Karpas-422 (cell line): Measurements from ENCODE around the gene ANXA3. TPM values are rescaled to one million over a fixed set of nuclear protein-coding genes. Genes with fewer than 3 reads are reported as not detected.
"Not testable (repeated sequence)": the region's sequence is repeated elsewhere in the genome, so short reads cannot be mapped to it uniquely, and the experiment has no call there.

ENCODE experiments used
- DNase-seq: peaks from one replicate; pipeline ENCODE4 v3.0.0-alpha.2; 2015
- H2AFZ ChIP-seq: fragments of 200-600 bp; sonication (generic); 2 replicates; pipeline ENCODE4 v1.6.1; 2014; ENCODE audit warnings: antibody characterized with exemption, low read length, mixed read lengths
- H3K27ac ChIP-seq: fragments of 200-600 bp; sonication (generic); 2 replicates; pipeline ENCODE4 v1.5.1; 2014; ENCODE audit warnings: mild to moderate bottlenecking, low read length, moderate library complexity
- H3K27me3 ChIP-seq: fragments of 200-600 bp; sonication (generic); 2 replicates; pipeline ENCODE4 v1.6.1; 2014; ENCODE audit warnings: low read length, mixed read lengths
- H3K36me3 ChIP-seq: fragments of 200-600 bp; sonication (generic); 2 replicates; pipeline ENCODE4 v1.6.1; 2014; ENCODE audit warnings: low read length, mixed read lengths; ENCODE audit not compliant: insufficient read depth
- H3K4me1 ChIP-seq: fragments of 200-600 bp; sonication (generic); 2 replicates; pipeline ENCODE4 v1.6.1; 2014; ENCODE audit warnings: mild to moderate bottlenecking, low read length, mixed read lengths
- H3K4me2 ChIP-seq: fragments of 200-600 bp; sonication (generic); 2 replicates; pipeline ENCODE4 v1.6.1; 2014; ENCODE audit warnings: low read length, low read depth, mild to moderate bottlenecking; ENCODE audit not compliant: poor library complexity, severe bottlenecking
- H3K4me3 ChIP-seq: fragments of 200-600 bp; sonication (generic); 2 replicates; pipeline ENCODE4 v1.5.1; 2014; ENCODE audit warnings: mild to moderate bottlenecking, antibody characterized with exemption, low read length, mixed read lengths
- H3K79me2 ChIP-seq: fragments of 200-600 bp; sonication (generic); 2 replicates; pipeline ENCODE4 v1.6.1; 2014; ENCODE audit warnings: mild to moderate bottlenecking, low read length, mixed read lengths
- H3K9ac ChIP-seq: fragments of 200-600 bp; sonication (generic); 2 replicates; pipeline ENCODE4 v1.6.0; 2014; ENCODE audit warnings: low read length
- H3K9me2 ChIP-seq: fragments of 200-600 bp; sonication (generic), shearing (Covaris generic); replicated peaks from 2 replicates; pipeline ENCODE4 v1.6.0; 2014; ENCODE audit warnings: mild to moderate bottlenecking, low read length, moderate library complexity; ENCODE audit not compliant: insufficient read depth
- H3K9me3 ChIP-seq: fragments of 300-700, 200-600 bp; sonication (generic); 2 replicates; pipeline ENCODE4 v1.6.1; 2014; ENCODE audit warnings: low read length, mixed read lengths
- H4K20me1 ChIP-seq: fragments of 200-600 bp; sonication (generic); 2 replicates; pipeline ENCODE4 v1.6.1; 2014; ENCODE audit warnings: mild to moderate bottlenecking, antibody characterized with exemption, low read length, low read depth; ENCODE audit not compliant: insufficient read depth
- total RNA-seq: library from RNA; depleted of rRNA; stranded (reverse); fragments of >200 nt; shearing (Covaris generic); gene quantifications from 2 replicates; pipeline ENCODE4 v1.2.3, GENCODE V29; 2014; ENCODE audit warnings: low replicate concordance

Gene ANXA3
- total RNA-seq, 1 experiment from 2014 or later: not detected

- H3K27me3 ChIP-seq: no peaks in the 10 kb centered on the region
- H3K27ac ChIP-seq: no peak overlapping the region
- no peak for DNase-seq
- H4K20me1 ChIP-seq: no peaks in the 10 kb centered on the region
- H3K4me2 ChIP-seq: no peak overlapping the region
- no peaks in the 10 kb centered on the region; the same call in 1 of the 2 replicates for H3K4me1 ChIP-seq
- no peak overlapping the region for H2AFZ ChIP-seq
- no peak overlapping the region for H3K4me3 ChIP-seq
- H3K9me2 ChIP-seq: no peaks in the 10 kb centered on the region
- no peaks in the 10 kb centered on the region for H3K9me3 ChIP-seq
- H3K9ac ChIP-seq: no peak overlapping the region
- H3K79me2 ChIP-seq: no peaks in the 10 kb centered on the region
- H3K36me3 ChIP-seq: no peaks in the 10 kb centered on the region
Measured at GRCh38 chr4:78591404-78591803, 39.8 kb downstream of the ANXA3 start.

- no peak overlapping the region for H3K9ac ChIP-seq
- no peaks in the 10 kb centered on the region for H3K36me3 ChIP-seq
- H3K4me1 ChIP-seq: no peaks in the 10 kb centered on the region; the same call in 1 of the 2 replicates
- H3K27ac ChIP-seq: no peak overlapping the region
- H3K27me3 ChIP-seq: no peaks in the 10 kb centered on the region
- H4K20me1 ChIP-seq: no peaks in the 10 kb centered on the region
- DNase-seq: peak; percentile 56
- no peaks in the 10 kb centered on the region for H3K79me2 ChIP-seq
- no peaks in the 10 kb centered on the region for H3K9me3 ChIP-seq
- no peak overlapping the region for H2AFZ ChIP-seq
- no peak overlapping the region for H3K4me3 ChIP-seq
- H3K9me2 ChIP-seq: no peaks in the 10 kb centered on the region
- H3K4me2 ChIP-seq: no peak overlapping the region
Measured at GRCh38 chr4:78592088-78592783, 40.7 kb downstream of the ANXA3 start.

- Histone ChIP-seq H3K4me1 (no peaks in the 10 kb centered on the region), H3K9ac (no peak overlapping the region), H3K27me3 (no peaks in the 10 kb centered on the region), H3K79me2 (no peaks in the 10 kb centered on the region), H2AFZ (no peak overlapping the region), H4K20me1 (no peaks in the 10 kb centered on the region), H3K36me3 (no peaks in the 10 kb centered on the region), H3K9me3 (no peaks in the 10 kb centered on the region), H3K27ac (no peak overlapping the region), H3K4me3 (no peak overlapping the region), H3K4me2 (no peak overlapping the region), H3K9me2 (no peaks in the 10 kb centered on the region)
- DNase-seq: no peak
Measured at GRCh38 chr4:78596111-78596742, 44.7 kb downstream of the ANXA3 start.

GRCh38 chr4:78598431-78598830 lies 46.9 kb downstream of the ANXA3 start:
- H2AFZ ChIP-seq, H3K36me3 ChIP-seq, H3K4me2 ChIP-seq, H3K27ac ChIP-seq, H3K4me1 ChIP-seq, H3K9me3 ChIP-seq, H3K79me2 ChIP-seq, H3K9ac ChIP-seq, H4K20me1 ChIP-seq, H3K9me2 ChIP-seq, H3K27me3 ChIP-seq, DNase-seq, H3K4me3 ChIP-seq: not testable (repeated sequence)

GRCh38 chr4:78599147-78599546 lies 47.6 kb downstream of the ANXA3 start:
- Histone ChIP-seq H3K4me1 (no peaks in the 10 kb centered on the region), H3K27me3 (no peaks in the 10 kb centered on the region), H3K27ac (no peak overlapping the region), H4K20me1 (no peaks in the 10 kb centered on the region), H3K36me3 (no peaks in the 10 kb centered on the region), H3K9me3 (no peaks in the 10 kb centered on the region), H3K9me2 (no peaks in the 10 kb centered on the region), H3K4me3 (no peak overlapping the region), H3K9ac (no peak overlapping the region), H3K79me2 (no peaks in the 10 kb centered on the region), H3K4me2 (no peak overlapping the region), H2AFZ (no peak overlapping the region)
- DNase-seq: no peak

GRCh38 chr4:78599931-78600375 lies 48.4 kb downstream of the ANXA3 start:
- Histone ChIP-seq H3K36me3 (no peaks in the 10 kb centered on the region), H3K27ac (no peak overlapping the region), H3K4me2 (no peak overlapping the region), H3K4me1 (no peaks in the 10 kb centered on the region), H3K9me2 (no peaks in the 10 kb centered on the region), H3K9ac (no peak overlapping the region), H3K9me3 (no peaks in the 10 kb centered on the region), H3K27me3 (no peaks in the 10 kb centered on the region), H3K79me2 (no peaks in the 10 kb centered on the region), H4K20me1 (no peaks in the 10 kb centered on the region), H2AFZ (no peak overlapping the region), H3K4me3 (no peak overlapping the region)
- DNase-seq: no peak

GRCh38 chr4:78601013-78601412 lies 49.4 kb downstream of the ANXA3 start:
- no peak overlapping the region for H3K4me2 ChIP-seq
- H3K9ac ChIP-seq: no peak overlapping the region
- no peaks in the 10 kb centered on the region for H3K79me2 ChIP-seq
- H3K9me2 ChIP-seq: no peaks in the 10 kb centered on the region
- no peaks in the 10 kb centered on the region for H4K20me1 ChIP-seq
- no peaks in the 10 kb centered on the region for H3K9me3 ChIP-seq
- no peaks in the 10 kb centered on the region for H3K4me1 ChIP-seq
- DNase-seq: no peak
- H3K36me3 ChIP-seq: no peaks in the 10 kb centered on the region
- H3K27me3 ChIP-seq: no peaks in the 10 kb centered on the region
- H2AFZ ChIP-seq: no peak overlapping the region
- H3K27ac ChIP-seq: no peak overlapping the region
- H3K4me3 ChIP-seq: no peak overlapping the region

GRCh38 chr4:78602334-78602733 lies 50.8 kb downstream of the ANXA3 start:
- H3K79me2 ChIP-seq: no peaks in the 10 kb centered on the region
- no peaks in the 10 kb centered on the region for H4K20me1 ChIP-seq
- H3K4me3 ChIP-seq: no peak overlapping the region
- H3K4me2 ChIP-seq: no peak overlapping the region
- no peaks in the 10 kb centered on the region for H3K9me3 ChIP-seq
- no peaks in the 10 kb centered on the region for H3K27me3 ChIP-seq
- DNase-seq: no peak
- H3K27ac ChIP-seq: no peak overlapping the region
- H2AFZ ChIP-seq: no peak overlapping the region
- H3K9ac ChIP-seq: no peak overlapping the region
- H3K4me1 ChIP-seq: no peaks in the 10 kb centered on the region
- H3K9me2 ChIP-seq: no peaks in the 10 kb centered on the region
- H3K36me3 ChIP-seq: no peaks in the 10 kb centered on the region
